Esophagus mucosa (tissue), 1 donor: ENCODE data around the gene CEPT1. TPM values are rescaled to one million over a fixed set of nuclear protein-coding genes. Genes with fewer than 3 reads are reported as not detected.
A peak's percentile ranks its signal among the peaks of the same experiment; 100 is the strongest.
"Not testable (repeated sequence)": the region's sequence is repeated elsewhere in the genome, so short reads cannot be mapped to it uniquely, and the experiment has no call there.

ENCODE experiments used
- ATAC-seq: fragments of 200-7000 bp; cut with Tn5 transposase; one replicate; pipeline ENCODE4 v1.9.1; 2020
- total RNA-seq: library from RNA; stranded (reverse); gene quantifications from one replicate; pipeline ENCODE4 v1.2.4, GENCODE V29; 2023
- donor health status: DM: yes; HTN: yes; CAD: no.

Gene CEPT1
- 23.3 TPM for total RNA-seq

DNA sequence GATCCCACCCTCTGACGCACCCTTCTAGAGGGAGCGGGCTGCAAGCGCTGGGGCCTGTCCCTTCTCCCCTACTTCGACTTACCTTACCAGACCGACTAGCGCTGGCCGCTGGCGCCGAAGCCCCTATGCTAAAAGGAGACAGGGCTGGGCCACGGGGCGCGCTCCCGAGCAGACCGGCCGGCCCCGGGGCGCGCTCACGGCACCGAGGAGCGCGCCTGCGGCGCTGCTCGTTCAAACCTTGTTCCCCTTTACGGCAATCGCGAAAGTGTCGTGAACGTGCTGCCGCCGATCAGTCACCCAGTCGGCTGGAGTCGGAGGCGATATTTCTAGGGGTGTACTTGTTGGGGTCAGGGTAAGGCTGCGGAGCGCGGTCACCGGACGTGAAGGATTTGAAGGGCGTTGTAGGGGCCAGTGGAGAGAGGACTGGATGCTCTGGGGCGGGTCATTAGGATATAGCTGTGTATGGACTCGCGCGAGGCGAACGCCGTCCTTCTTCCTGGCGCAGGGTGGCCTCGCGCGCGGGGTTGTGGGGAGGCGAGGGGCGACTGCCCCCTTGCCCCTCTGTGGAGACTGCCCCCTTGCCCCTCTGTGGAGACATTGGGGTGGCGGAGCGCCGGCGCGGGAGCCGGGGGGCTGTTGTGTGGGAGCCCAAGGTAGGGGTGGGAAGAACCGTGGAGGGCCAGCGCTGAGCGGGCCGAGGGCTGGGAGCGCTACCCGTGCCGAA lies at the start of gene CEPT1, which contains the start of gene DRAM2:
Gene CEPT1 (plus strand): TSS at position 268 of the 724 bp plus-strand sequence. CDS start 7,492 bp downstream, outside the sequence.
Gene DRAM2 (minus strand): TSS at position 138 of the 724 bp plus-strand sequence. CDS start 8,539 bp downstream, outside the sequence.
- ATAC-seq: peak; percentile 94

DNA sequence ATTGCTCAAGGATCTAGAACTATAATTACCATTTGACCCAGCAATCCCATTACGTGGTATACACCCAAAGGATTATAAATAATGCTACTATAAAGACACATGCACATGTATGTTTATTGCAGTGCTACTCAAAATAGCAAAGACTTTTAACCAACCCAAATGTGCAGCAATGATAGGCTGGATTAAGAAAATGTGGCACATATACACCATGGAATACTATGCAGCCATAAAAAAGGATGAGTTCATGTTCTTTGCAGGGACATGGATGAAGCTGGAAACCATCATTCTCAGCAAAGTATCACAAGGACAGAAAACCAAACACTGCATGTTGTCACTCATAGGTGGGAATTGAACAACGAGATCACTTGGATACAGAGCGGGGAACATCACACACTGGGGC lies 44.6 kb upstream of the CEPT1 start:
- ATAC-seq: not testable (repeated sequence)

DNA sequence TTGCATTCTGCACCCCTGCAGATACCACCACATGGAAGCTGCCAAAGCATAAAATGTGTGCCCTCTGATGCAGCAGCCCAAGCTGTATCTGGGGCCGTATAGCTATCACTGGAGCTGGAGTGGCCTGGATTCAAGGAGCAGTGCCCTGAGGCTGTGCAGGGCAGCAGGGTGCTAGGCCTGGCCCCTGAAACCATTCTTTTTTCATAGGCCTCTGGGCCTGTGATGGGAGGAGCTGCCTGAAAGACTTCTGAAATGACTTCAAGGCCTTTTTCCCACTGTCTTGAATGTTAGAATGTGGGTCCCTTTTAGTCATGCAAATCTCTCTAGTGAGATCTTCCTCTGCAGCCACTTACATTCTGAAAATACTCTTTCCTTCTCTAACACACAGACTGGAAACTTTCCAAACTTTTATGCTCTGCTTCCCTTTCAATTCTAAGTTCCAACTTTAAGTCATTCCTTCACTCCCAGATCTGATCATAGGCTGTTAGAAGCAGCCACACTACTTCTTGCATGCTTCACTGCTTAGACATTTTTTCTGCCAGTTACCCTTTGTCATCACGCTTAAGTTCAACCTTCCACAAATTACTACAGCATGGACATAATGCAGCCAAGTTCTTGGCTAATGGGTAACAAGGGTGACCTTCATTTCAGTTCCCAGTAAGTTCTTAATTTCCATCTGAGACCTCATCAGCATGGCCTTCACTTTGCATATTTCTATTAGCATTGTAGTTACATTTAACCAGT lies 42.5 kb upstream of the CEPT1 start:
- ATAC-seq: no peak

DNA sequence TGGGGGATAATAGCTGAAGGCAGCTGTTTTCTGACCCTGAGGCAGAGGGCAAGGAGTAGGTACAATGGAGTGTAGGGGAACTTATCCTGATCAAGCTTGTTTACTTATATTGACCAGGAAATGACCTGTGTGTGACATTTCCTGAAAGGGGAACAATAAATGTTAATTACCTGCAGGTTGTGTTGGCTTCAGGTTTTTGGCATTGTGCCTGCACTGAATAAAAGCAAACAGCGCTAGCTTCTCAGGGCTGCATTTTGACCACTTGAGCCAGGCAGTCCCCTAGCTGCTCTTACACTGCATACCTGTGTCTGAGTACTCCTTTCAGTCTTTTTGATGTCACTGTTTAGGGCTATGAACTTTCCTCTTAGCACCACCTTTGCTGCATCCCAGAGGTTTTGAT lies 40.7 kb upstream of the CEPT1 start:
- ATAC-seq: no peak

DNA sequence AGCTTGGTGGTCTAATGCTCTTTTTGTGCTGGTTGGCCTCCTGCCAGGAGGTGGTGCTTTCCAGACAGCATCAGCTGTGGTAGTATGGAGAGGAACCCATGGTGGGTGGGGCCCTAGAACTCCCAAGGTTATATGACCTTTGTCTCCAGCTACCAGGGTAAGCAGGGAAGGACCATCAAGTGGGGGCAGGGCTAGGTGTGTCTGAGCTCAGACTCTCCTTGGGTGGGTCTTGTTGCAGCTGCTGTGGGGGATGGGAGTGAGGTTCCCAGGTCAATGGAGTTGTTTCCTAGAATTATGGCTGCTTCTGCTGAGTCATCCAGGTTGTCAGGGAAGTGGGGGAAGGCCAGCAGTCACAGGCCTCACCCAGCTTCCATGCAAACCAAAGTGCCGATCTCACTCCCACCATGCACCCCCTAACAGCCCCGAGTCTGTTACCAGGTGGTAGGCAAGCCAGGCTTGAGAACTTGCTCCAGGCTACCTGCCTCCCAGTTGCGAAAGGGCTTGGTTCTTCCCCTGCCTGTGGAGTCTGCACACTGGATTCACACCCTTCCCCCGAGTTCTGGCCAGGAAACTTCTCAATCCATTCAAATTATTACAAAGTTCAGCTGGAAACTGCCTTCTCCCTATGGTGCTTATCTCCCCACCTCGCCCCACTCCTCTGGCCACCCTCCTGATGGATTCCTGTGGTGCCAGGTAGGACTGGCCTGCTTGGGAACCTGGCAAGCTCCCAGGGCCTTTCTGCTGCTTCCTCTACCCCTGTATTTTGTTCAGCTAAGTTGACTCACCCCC lies 38.0 kb upstream of the CEPT1 start:
- peak; percentile 26 for ATAC-seq

DNA sequence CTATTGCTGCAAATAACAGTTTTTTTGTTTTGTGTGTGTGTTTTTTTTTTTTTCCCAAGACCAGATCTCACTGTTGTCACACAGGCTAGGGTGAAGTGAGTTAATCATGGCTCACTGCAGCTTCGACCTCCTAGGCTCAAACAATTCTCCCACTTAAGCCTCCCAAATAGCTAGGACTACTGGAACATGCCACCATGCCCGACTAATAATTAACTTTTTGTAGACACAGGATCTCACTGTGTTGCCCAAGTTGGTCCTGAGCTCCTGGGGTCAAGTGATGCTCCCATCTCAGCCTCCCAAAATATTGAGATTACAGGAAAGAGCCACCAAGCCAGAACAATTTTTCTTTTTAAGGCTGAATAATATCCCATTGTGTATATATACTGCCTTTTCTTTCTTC lies 35.0 kb upstream of the CEPT1 start:
- no peak for ATAC-seq

DNA sequence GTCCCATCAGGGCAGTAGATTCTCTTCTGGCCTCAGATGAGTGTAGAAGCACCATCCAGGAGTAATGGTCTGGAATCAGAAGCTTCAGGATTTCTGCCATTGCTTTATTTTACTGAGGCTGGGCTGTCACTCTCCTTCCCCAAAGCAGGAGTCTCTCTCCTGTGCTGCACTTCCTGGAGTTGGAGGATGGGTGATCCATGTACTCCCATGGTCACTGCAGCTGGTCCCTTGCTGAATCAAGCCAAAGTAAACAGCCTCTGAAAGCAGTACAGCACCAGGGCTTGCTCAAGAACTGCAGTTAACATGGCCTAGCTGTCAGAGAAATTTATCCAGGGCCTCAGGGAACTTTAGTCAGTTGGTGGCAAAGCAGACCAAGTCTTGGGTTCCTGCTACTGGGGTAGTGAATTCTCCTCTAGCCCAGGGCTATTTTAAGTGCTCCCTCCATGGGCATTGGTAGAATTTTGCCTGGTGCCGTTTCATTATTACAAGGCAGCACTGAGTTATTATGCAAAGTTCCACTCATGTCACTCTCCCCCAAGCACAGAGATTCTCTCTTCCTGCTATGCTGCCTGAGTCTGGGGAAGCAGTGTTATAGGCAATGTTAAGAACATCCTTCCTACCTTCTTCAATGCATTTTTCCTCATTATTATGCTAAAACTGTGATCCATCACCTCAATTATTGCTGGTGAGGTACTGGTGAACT lies 29.7 kb upstream of the CEPT1 start:
- ATAC-seq: no peak

DNA sequence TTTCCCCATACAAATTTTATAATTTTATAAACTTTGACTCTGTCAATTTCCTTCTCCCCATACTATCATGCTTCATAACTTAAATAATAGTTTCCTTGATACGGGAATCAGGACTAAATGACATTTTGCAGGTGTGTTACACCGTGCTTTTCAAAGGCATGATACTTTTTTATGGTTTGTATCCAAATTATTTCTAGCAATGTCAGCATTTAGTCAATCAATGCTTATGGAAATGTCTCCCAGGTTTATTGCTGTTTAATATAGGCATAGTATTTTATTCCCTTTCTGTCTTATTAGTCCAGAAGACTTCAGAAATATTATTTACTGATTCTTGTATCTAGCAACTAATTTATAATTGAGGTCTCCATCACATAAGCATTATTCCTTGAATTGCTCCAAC lies 23.5 kb upstream of the CEPT1 start:
- ATAC-seq: no peak

DNA sequence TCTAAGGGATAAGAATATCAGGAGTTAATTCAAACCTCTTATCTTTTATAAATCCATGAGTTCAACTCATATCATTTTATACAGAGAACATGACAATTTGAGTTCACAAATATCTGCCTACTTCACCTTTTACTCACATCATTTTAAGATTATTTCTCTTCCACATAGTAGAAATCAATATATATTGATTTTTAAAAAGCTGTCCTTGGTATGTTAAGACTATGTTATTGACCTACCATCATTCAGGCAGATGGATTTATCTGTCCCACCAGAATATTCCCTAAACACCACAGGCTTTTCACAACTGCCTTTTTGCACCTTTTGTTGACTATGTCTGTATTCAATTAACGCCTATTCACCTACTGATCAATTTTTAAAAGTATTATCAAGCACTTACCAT lies 13.7 kb upstream of the CEPT1 start:
- ATAC-seq: no peak

DNA sequence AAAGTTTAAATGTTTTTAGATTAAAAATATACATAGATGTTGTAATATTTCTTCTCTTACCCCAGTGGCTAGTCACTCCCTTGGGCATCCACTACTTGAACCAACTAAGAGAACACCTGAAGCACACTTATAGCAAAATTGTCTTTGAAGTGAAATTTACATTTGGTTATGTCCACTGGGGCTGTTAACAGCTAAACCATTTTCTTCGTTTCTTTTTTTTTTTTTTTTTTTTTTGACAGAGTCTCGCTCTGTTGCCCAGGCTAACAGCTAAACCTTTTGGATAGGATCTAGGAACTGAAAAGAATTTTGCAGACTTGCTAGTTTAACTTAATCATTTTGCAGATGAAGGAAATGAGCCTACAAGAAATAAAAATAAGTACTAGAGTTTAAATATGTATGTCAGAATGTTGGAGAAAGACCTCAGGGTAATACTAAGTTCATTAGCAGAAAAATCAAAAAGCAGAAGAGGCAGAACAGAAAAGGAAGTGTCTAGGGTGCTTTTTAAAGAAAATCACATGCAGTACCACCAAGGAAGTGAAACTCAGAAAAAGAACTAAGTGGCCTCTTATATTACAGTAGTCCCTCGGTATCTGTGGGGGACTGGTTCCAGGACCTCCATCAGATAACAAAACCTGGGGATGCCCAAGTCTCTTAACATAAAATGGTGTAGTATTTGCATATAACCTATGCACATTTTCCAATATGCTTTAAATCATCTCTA lies 11.9 kb upstream of the CEPT1 start:
- ATAC-seq: peak; percentile 55

DNA sequence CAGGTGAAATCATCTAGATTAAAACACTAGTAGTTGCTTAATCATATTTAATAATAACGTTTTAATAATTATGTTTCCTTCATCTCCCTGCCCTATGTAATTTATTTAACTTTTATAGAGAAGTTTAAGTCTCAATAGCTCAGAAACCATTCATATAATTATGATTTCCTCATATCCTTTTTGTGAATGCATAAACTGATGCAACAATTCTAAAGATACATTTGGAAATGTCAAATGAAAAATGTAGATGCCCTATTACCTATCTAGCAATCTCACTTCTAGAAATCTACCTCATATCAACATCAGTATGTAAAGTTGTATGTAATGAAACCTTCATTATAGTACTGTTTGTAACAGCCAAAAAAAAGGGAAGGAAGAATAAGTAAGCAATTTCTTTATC lies 10.6 kb upstream of the CEPT1 start:
- ATAC-seq: no peak

DNA sequence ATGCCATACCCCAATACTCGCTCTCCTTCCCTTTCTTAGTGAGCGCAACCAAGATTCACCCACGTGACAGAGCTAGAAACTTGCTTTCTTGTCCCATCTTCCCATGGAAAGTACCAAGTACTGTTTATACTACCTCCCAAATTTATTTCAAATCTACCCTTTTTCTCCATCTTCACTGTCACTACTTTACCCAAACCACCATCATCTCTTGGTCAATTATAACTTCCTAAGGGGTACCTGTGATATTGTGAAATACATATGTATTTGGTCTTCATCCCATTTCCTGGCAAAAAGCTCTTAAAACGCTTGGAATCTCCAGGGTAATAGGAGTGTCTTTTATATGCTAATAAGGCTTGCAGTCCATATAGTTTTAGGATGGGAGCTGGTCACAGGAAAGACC lies 8.3 kb upstream of the CEPT1 start:
- no peak for ATAC-seq

DNA sequence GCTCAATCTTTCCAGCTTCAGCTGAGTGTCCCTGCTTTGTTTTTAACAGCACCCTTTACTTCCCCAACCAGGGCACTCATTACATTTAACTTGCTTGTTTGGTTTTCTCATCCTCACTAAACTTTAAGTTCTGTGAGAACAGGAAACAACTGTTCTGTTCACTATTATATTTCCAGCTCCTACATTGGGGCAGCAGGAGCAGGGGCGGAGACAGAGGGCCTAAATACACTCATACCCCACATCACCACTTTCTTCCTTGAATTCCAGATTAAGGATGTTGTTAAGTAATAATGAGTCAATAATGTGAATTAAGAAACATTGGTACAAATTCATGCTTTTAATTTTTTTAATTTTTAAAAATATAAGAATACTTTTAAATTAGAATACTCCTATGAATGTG lies 6.2 kb upstream of the CEPT1 start:
- no peak for ATAC-seq

DNA sequence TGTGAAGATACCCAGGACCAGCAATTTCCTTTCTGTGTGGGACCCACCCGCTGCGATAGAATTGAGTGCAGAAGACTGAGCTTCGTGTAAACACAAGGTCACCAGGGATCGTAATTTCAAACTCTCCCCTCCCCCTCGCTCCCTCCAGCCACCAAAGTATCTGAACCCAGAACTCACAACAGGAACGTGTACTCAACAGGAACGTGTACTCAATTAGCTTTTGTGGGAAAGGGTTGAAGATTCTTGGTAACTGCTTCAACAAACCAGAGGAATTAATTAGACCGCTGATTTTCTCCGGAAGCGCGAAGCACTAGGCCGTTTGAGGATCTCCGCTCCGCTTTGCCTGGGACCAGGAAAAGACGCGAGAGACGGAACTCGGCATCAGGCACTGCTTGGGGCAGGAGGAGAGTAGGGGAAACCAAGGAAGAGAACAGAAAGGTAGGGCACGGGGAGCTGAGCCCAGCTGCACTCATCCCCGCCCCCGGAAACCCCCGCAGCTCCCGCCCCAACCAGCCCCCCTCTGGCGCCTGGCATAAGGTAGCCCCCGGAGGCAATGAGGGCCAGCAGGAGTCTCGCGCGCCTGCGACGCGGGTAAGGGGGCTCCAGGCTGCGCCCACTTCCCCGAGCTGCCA lies 583 bp upstream of the CEPT1 start:
- peak; percentile 50 for ATAC-seq

DNA sequence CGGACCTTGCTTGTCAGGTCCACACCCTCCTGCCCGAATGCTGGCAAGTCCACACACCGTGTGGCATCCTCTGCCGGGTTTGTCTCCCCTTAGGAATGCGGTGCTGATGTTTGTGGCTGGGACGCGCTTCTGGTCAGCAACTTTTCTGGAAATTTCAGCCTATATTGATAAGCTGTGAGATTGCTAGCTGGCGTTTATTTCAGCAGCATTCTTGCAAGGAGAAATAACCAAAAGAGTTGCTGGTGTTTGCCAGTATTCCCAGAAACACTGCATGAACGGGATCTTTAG lies 601 bp downstream of the CEPT1 start:
- ATAC-seq: peak; percentile 78

DNA sequence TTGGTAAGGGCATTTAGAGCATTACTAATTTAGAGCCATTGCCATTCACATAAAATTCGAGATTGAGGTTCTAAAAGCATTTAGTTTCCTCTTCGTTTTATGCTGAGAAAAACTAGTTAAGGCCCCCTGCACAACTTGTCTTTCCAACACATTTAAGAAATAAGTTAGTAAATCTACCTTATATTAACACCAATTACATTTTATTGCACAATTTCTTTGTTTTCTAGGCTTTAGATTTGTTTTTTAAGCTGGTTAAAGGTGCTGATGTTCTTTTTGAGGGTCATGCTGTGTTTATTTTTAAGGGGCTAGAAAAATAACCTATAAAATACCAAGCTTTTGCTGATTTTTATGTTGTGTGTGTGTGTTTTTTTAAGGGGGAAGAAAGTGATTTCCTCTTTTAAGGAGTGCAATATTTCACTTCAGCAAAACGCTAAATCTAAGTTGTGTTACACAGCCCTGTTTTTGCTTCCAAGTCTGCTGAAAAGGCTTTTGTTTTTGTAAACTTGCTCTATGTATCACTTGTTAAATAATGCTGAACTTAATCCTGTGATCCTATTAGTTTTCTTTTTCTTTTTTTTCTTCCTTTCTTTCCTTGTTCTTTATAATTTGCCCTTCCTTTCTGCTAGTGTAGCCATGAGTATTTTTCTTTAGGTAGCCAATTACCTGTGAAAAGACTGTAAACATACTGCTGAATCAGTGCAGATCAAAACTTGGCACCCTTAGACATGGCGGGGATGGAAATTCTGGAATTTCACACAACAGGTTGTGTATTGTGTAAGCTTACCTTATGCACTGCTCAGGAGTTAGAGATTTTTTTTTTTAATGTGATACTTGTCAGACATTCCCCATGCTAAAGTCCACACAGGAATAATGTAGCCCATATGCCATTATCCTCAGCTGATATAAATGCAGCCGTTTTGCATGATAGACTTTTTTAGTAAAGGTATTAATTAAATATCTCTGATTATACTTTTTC lies 1.5 kb downstream of the CEPT1 start:
- ATAC-seq: peak; percentile 46

DNA sequence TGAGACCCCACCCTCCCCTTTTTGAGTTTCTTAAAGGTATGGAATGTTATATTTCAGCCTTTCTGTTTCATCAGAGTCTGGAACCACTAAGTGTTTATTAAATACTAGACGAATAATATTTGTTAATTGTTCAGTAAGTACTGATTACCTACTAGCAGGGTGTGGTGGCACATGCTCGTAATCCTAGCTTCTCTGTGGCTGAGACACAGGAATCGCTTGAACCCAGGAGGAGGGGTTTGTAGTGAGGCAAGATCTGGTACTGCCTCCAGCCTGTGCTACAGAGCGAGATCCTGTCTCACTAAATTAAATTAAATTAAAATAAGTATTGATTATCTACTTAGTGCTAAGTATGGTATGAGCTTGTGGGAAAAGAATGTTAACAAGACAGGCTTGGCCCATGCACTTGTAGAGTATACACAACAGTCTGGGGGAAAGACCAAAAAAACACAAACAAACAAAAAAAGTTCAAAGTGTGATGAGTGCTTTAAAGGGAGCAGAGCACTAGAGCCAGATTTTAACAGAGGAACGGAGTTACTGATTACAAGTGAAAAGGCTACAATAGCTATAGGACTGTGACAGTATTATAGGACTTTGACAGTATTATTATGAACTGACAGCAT lies 2.4 kb downstream of the CEPT1 start:
- no peak for ATAC-seq

DNA sequence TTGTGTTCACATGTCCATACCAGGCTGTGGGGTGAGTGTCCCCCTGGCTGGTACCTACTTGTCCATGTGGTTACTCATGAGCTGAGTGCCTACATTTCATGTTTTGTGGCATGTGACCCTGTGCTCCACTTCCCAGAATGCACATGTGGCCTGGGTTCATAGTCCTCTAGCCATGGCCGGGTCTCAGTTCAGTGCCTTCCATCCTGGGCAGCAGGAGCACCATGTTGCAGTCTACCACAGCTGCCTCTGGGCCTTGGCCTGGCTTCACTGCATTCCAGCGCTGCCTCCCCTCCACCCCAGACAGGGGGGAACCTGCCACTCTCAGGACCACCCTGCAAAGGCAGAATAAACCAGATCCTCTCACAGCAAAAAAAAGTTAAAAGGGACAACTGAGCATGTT lies 5.5 kb downstream of the CEPT1 start:
- no peak for ATAC-seq

DNA sequence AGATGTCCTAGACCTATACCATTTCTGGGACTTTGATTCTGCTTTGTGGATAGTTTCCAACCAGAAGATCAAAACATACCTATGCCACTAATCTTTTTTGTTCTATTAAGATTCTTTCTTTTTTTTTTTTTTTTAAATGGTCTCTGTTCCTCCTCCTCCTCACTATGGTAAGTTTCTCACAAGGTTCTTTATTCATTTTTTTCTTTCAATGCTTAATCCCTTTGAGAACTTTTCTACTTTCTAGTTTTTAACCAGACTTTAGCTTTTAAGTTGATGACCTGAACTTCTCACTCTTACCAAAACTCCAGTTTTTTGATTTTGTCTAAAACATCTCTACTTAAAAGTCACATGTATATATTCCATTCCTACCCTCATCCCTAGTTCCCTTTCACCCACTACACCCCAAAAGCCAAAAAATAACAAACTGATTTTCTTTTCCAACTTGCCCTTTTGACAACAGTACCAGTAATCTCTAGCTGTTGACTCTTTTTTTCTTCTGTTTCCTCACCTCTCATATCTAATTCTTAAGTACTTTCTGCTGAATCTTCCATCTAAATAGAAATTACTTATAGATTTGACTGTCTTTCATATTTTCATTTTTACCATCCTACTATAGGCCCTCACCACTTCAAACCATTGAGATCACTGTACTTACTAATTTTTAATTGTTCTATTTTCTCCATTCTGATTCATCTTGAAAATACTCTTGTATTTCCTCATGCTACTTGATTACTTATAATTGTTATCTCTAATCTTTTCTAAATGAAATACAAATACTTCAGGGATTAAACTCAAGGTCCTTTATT lies 6.1 kb downstream of the CEPT1 start:
- ATAC-seq: no peak
